H9 (cell line): ENCODE data around the gene SLC16A6. TPM values are rescaled to one million over a fixed set of nuclear protein-coding genes. Genes with fewer than 3 reads are reported as not detected.

Source experiments
- DNase-seq: peaks from one replicate; pipeline ENCODE4 v3.0.0-alpha.2; 2017
- H2AFZ ChIP-seq: one replicate; pipeline ENCODE4 v1.6.1; 2013; ENCODE audit warnings: mild to moderate bottlenecking, low read length, control low read depth, moderate library complexity
- H2AK5ac ChIP-seq: 2 replicates; pipeline ENCODE4 v1.6.1; 2013; ENCODE audit warnings: low read length, control low read depth, mixed read lengths; ENCODE audit not compliant: insufficient read length
- H2BK120ac ChIP-seq: one replicate; pipeline ENCODE4 v1.6.1; 2013; ENCODE audit warnings: low read depth, mild to moderate bottlenecking, low read length, control low read depth, inconsistent platforms; ENCODE audit not compliant: poor library complexity, severe bottlenecking
- H2BK12ac ChIP-seq: 2 replicates; pipeline ENCODE4 v1.6.1; 2013; ENCODE audit warnings: low read length, control low read depth, mixed read lengths, low read depth; ENCODE audit not compliant: insufficient read length
- H2BK15ac ChIP-seq: 2 replicates; pipeline ENCODE4 v1.6.1; 2013; ENCODE audit warnings: low read depth, low read length, control low read depth
- H2BK20ac ChIP-seq: one replicate; pipeline ENCODE4 v1.6.1; 2013; ENCODE audit warnings: low read depth, mild to moderate bottlenecking, low read length, control low read depth, inconsistent platforms; ENCODE audit not compliant: poor library complexity, severe bottlenecking
- H2BK5ac ChIP-seq: 2 replicates; pipeline ENCODE4 v1.6.1; 2013; ENCODE audit warnings: low read length, control low read depth, mixed read lengths; ENCODE audit not compliant: insufficient read length
- H3K14ac ChIP-seq: 2 replicates; pipeline ENCODE4 v1.6.1; 2013; ENCODE audit warnings: low read length, control low read depth; ENCODE audit not compliant: insufficient read depth
- H3K18ac ChIP-seq: 2 replicates; pipeline ENCODE4 v1.6.1; 2013; ENCODE audit warnings: low read depth, mild to moderate bottlenecking, mixed read lengths, low read length, control low read depth; ENCODE audit not compliant: insufficient read length
- H3K23ac ChIP-seq: 2 replicates; pipeline ENCODE4 v1.6.1; 2013; ENCODE audit warnings: low read length, control low read depth, mixed read lengths, low read depth; ENCODE audit not compliant: insufficient read length
- H3K23me2 ChIP-seq: 2 replicates; pipeline ENCODE4 v1.6.1; 2013; ENCODE audit warnings: low read depth, mild to moderate bottlenecking, mixed read lengths, low read length, control low read depth; ENCODE audit not compliant: insufficient read length, poor library complexity, severe bottlenecking
- H3K27ac ChIP-seq: 2 replicates; pipeline ENCODE4 v1.5.1; 2013; ENCODE audit warnings: low read length, control low read depth, mixed read lengths, low read depth; ENCODE audit not compliant: insufficient read length
- H3K27me3 ChIP-seq: 2 replicates; pipeline ENCODE4 v1.6.1; 2013; ENCODE audit warnings: low read length, control low read depth, inconsistent platforms; ENCODE audit not compliant: insufficient read depth
- H3K4ac ChIP-seq: 2 replicates; pipeline ENCODE4 v1.6.1; 2013; ENCODE audit warnings: low read depth, mild to moderate bottlenecking, control low read depth, inconsistent platforms, low read length, moderate library complexity
- H3K4me1 ChIP-seq: 2 replicates; pipeline ENCODE4 v1.6.1; 2013; ENCODE audit warnings: low read length, control low read depth, inconsistent platforms; ENCODE audit not compliant: insufficient read depth
- H3K4me2 ChIP-seq: 2 replicates; pipeline ENCODE4 v1.6.1; 2013; ENCODE audit warnings: low read length, control low read depth, mixed read lengths; ENCODE audit not compliant: insufficient read length, insufficient read depth
- H3K56ac ChIP-seq: 2 replicates; pipeline ENCODE4 v1.6.1; 2013; ENCODE audit warnings: low read depth, mild to moderate bottlenecking, mixed read lengths, low read length, control low read depth; ENCODE audit not compliant: insufficient read length
- H3K79me1 ChIP-seq: 2 replicates; pipeline ENCODE4 v1.6.1; 2013; ENCODE audit warnings: low read depth, mild to moderate bottlenecking, moderate library complexity, low read length, control low read depth, inconsistent platforms; ENCODE audit not compliant: insufficient read depth, poor library complexity, severe bottlenecking
- H3K79me2 ChIP-seq: 2 replicates; pipeline ENCODE4 v1.6.1; 2013; ENCODE audit warnings: low read length, control low read depth, inconsistent platforms; ENCODE audit not compliant: insufficient read depth
- H3K9ac ChIP-seq: 2 replicates; pipeline ENCODE4 v1.6.1; 2013; ENCODE audit warnings: low read length, control low read depth, mixed read lengths; ENCODE audit not compliant: insufficient read length; ENCODE audit errors: extremely low read depth
- H3K9me3 ChIP-seq: one replicate; pipeline ENCODE4 v1.6.1; 2013; ENCODE audit warnings: low read depth, low read length, inconsistent platforms; ENCODE audit not compliant: control insufficient read depth
- H3T11ph ChIP-seq: one replicate; pipeline ENCODE4 v1.6.1; 2013; ENCODE audit warnings: mild to moderate bottlenecking, low read length, control low read depth, inconsistent platforms
- H4K20me1 ChIP-seq: one replicate; pipeline ENCODE4 v1.6.1; 2013; ENCODE audit not compliant: control insufficient read depth, insufficient read length, insufficient read depth
- H4K5ac ChIP-seq: 2 replicates; pipeline ENCODE4 v1.6.1; 2013; ENCODE audit warnings: low read depth, mild to moderate bottlenecking, mixed read lengths, low read length, control low read depth; ENCODE audit not compliant: insufficient read length
- H4K8ac ChIP-seq: replicated peaks from 2 replicates; pipeline ENCODE4 v1.6.1; 2013; ENCODE audit warnings: low read length, control low read depth, mixed read lengths, low read depth; ENCODE audit not compliant: insufficient read length
- H4K91ac ChIP-seq: 2 replicates; pipeline ENCODE4 v1.6.1; 2013; ENCODE audit warnings: low read depth, mild to moderate bottlenecking, moderate library complexity, mixed read lengths, low read length, control low read depth; ENCODE audit not compliant: insufficient read length
- H3K27ac Mint-ChIP-seq, 3 experiments: 2 replicates in 2 of 3; 3 replicates in 1 of 3; pipeline ENCODE4 v1.8.0; 2020 to 2021; ENCODE audit warnings: mixed read lengths in 3 of 3, mild to moderate bottlenecking in 1 of 3, moderate library complexity in 1 of 3
- H3K27me3 Mint-ChIP-seq: 2 replicates; pipeline ENCODE4 v1.8.0; 2021; ENCODE audit warnings: low read depth, mild to moderate bottlenecking, moderate library complexity, mixed read lengths
- H3K36me3 Mint-ChIP-seq, 3 experiments: 2 replicates in 2 of 3; 3 replicates in 1 of 3; pipeline ENCODE4 v1.8.0; 2020 to 2021; ENCODE audit warnings: low read depth in 3 of 3, mixed read lengths in 3 of 3; ENCODE audit not compliant: insufficient read depth in 1 of 3
- H3K4me1 Mint-ChIP-seq, 2 experiments: 2 replicates each; pipeline ENCODE4 v1.8.0; 2020; ENCODE audit warnings: mixed read lengths in 2 of 2
- H3K4me3 Mint-ChIP-seq, 2 experiments: 2 replicates in 1 of 2; 3 replicates in 1 of 2; pipeline ENCODE4 v1.8.0; 2020 to 2021; ENCODE audit warnings: mild to moderate bottlenecking in 2 of 2, mixed read lengths in 2 of 2, moderate library complexity in 1 of 2
- H3K9me3 Mint-ChIP-seq, 2 experiments: 2 replicates in 1 of 2; 3 replicates in 1 of 2; pipeline ENCODE4 v1.8.0; 2020; ENCODE audit warnings: mild to moderate bottlenecking in 2 of 2, mixed read lengths in 2 of 2, moderate library complexity in 1 of 2
- WGBS: extraction: QIAGEN DNeasy Blood & Tissue Kit; methylation state at CpG from one replicate; pipeline ENCODE4 v1.1.7; 2013; ENCODE audit warnings: missing lambda C conversion rate, low lambda C conversion rate, mixed read lengths; ENCODE audit not compliant: insufficient read length; ENCODE audit errors: extremely low coverage; 5-methylcytosine and 5-hydroxymethylcytosine counted together
- total RNA-seq: library from RNA; stranded (reverse); gene quantifications from 2 replicates; pipeline ENCODE4 v1.2.1, GENCODE V29; 2021
- TF ChIP-seq, protein P1 (sequence below): fragments of 200-600 bp; sonication (generic); conservative IDR thresholded peaks from 3 replicates; pipeline ENCODE4 v1.8.0; 2021; ENCODE audit warnings: antibody characterized with exemption, mild to moderate bottlenecking

Gene SLC16A6
- total RNA-seq, 1 experiment from 2014 or later: 0.33 TPM

DNA sequence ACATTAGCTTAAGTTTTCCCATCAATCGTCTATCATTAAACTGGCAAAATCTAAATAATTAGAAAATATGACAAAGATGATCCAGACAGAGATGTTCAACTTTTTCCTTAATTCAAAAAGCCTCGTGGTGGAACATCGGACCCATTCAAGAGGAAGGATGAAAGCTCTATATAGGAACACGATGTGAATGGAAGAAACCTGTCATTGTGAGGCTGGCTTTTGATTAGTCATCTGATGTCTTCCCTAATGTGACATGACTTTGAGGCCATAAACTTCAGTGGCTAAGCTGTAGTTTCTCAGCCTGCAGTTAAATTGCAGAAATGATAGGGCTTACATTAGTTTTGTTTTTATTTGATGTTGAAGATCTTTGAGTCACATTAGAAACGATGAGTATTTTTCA is 42.0 kb downstream of the SLC16A6 start:
- H3T11ph ChIP-seq: no peak overlapping the region
- H2BK120ac ChIP-seq: no peak overlapping the region
- no peak overlapping the region for H4K8ac ChIP-seq
- no peaks in the 10 kb centered on the region for H3K23me2 ChIP-seq
- H3K27ac ChIP-seq: no peak overlapping the region
- H3K23ac ChIP-seq: no peak overlapping the region
- no peak for DNase-seq
- no peaks in the 10 kb centered on the region for H3K79me2 ChIP-seq
- no peak overlapping the region for H2AFZ ChIP-seq
- no peak overlapping the region for H2BK5ac ChIP-seq
- Mint-ChIP-seq H3K4me1 (peaks cover 12 to 13% of the 10 kb centered on the region in 2 experiments), H3K27ac (no peak overlapping the region), H3K9me3 (no peaks in the 10 kb centered on the region), H3K36me3 (peaks cover 5 to 29% (median 26%) of the 10 kb centered on the region in 3 experiments; a peak in 6 of 7 replicates), H3K4me3 (peak overlapping the region; percentile 94 to 95), H3K27me3 (no peaks in the 10 kb centered on the region; the same call in 1 of the 2 replicates)
- no peak overlapping the region for H4K5ac ChIP-seq
- no CpG with 5 or more reads among the region's 5 CpGs for WGBS
- no peaks in the 10 kb centered on the region for H3K4me1 ChIP-seq
- H2BK20ac ChIP-seq: no peak overlapping the region
- H3K4ac ChIP-seq: no peak overlapping the region
- H4K20me1 ChIP-seq: peaks cover 3% of the 10 kb centered on the region
- H3K56ac ChIP-seq: no peak overlapping the region
- H2AK5ac ChIP-seq: no peak overlapping the region
- no peak overlapping the region for H3K9ac ChIP-seq
- H3K4me2 ChIP-seq: no peak overlapping the region
- no peak overlapping the region for H3K14ac ChIP-seq
- no peak overlapping the region for H3K18ac ChIP-seq
- no peak overlapping the region for H4K91ac ChIP-seq
- TF ChIP-seq, protein P1, sequence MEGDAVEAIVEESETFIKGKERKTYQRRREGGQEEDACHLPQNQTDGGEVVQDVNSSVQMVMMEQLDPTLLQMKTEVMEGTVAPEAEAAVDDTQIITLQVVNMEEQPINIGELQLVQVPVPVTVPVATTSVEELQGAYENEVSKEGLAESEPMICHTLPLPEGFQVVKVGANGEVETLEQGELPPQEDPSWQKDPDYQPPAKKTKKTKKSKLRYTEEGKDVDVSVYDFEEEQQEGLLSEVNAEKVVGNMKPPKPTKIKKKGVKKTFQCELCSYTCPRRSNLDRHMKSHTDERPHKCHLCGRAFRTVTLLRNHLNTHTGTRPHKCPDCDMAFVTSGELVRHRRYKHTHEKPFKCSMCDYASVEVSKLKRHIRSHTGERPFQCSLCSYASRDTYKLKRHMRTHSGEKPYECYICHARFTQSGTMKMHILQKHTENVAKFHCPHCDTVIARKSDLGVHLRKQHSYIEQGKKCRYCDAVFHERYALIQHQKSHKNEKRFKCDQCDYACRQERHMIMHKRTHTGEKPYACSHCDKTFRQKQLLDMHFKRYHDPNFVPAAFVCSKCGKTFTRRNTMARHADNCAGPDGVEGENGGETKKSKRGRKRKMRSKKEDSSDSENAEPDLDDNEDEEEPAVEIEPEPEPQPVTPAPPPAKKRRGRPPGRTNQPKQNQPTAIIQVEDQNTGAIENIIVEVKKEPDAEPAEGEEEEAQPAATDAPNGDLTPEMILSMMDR: no peak
- no peaks in the 10 kb centered on the region for H3K9me3 ChIP-seq
- H3K27me3 ChIP-seq: no peaks in the 10 kb centered on the region
- no peak overlapping the region for H2BK12ac ChIP-seq
- H3K79me1 ChIP-seq: no peaks in the 10 kb centered on the region
- H2BK15ac ChIP-seq: no peak overlapping the region
